Small intestine (tissue), 7 donors: Measurements from ENCODE around the gene VPS13D. TPM values are rescaled to one million over a fixed set of nuclear protein-coding genes. Genes with fewer than 3 reads are reported as not detected.
A peak's percentile ranks its signal among the peaks of the same experiment; 100 is the strongest.
"Not testable (repeated sequence)": the region's sequence is repeated elsewhere in the genome, so short reads cannot be mapped to it uniquely, and the experiment has no call there.

Experiments
- DNase-seq, 2 donors: peaks; one replicate each; pipeline versions ENCODE4 v3.0.0 to v3.0.0-alpha.2; 2013
- FAIRE-seq: peaks from 2 replicates; lab custom pipeline; 2012; peaks lifted over from hg19 to GRCh38; lab: Jason Lieb, UNC
- H3K27ac ChIP-seq, 3 donors: one replicate each; pipeline ENCODE4 v1.5.1; 2013; ENCODE audit warnings: low read length in 2 of 3, mild to moderate bottlenecking in 2 of 3, control low read depth in 1 of 3, inconsistent platforms in 1 of 3, low read depth in 1 of 3, moderate library complexity in 1 of 3
- H3K27me3 ChIP-seq, 3 donors: one replicate each; pipeline ENCODE4 v1.6.1; 2013; ENCODE audit warnings: low read length in 3 of 3, inconsistent platforms in 1 of 3; ENCODE audit not compliant: control insufficient read depth in 3 of 3, insufficient read depth in 3 of 3
- H3K36me3 ChIP-seq, 3 donors: one replicate each; pipeline ENCODE4 v1.6.1; 2013; ENCODE audit warnings: low read length in 3 of 3, inconsistent platforms in 1 of 3, low read depth in 1 of 3, mild to moderate bottlenecking in 1 of 3, moderate library complexity in 1 of 3; ENCODE audit not compliant: control insufficient read depth in 3 of 3, insufficient read depth in 2 of 3
- H3K4me1 ChIP-seq, 3 donors: one replicate each; pipeline ENCODE4 v1.6.1; 2013; ENCODE audit warnings: low read length in 2 of 3, inconsistent platforms in 1 of 3, low read depth in 1 of 3, mild to moderate bottlenecking in 1 of 3, moderate library complexity in 1 of 3; ENCODE audit not compliant: control insufficient read depth in 3 of 3, insufficient read depth in 2 of 3
- H3K4me3 ChIP-seq, 3 donors: one replicate each; pipeline ENCODE4 v1.5.1; 2013; ENCODE audit warnings: low read length in 3 of 3, control low read depth in 1 of 3, inconsistent platforms in 1 of 3, low read depth in 1 of 3, mild to moderate bottlenecking in 1 of 3, moderate library complexity in 1 of 3
- H3K9me3 ChIP-seq, 2 donors: one replicate each; pipeline ENCODE4 v1.6.1; 2013; ENCODE audit warnings: low read depth in 1 of 2, low read length in 1 of 2; ENCODE audit not compliant: control insufficient read depth in 2 of 2, insufficient read depth in 1 of 2
- WGBS, 3 donors: extraction: QIAGEN DNeasy Blood & Tissue Kit; methylation state at CpG; one replicate each; pipeline ENCODE4 v1.1.7; 2013; 5-methylcytosine and 5-hydroxymethylcytosine counted together
- polyA plus RNA-seq, 4 donors: library from polyadenylated mRNA; stranded (reverse) in 3 of 4; unstranded in 1 of 4; fragments of 200-250 nt in 3 of 4; fragments of 120-200 nt in 1 of 4; gene quantifications; one replicate each; pipeline versions ENCODE4 v1.2.1 to v1.2.3, GENCODE V29; 2013
- donor health status: healthy with polysubstance abuse.
- donor health status: control.
- donor health status: control.
- donor health status: Bipolar disorder and iron deficiency.
- donor health status: healthy.

VPS13D gene
- polyA plus RNA-seq, 4 donors: 15.9 to 21.5 (median 17.7) TPM

- WGBS, 3 donors: 88 to 95% (median 92%) methylated on average over 10 of the region's 10 CpGs
- Histone ChIP-seq H3K9me3 (no peaks in the 10 kb centered on the region), H3K27ac (peak overlapping the region in 1 of 3 donors; percentile 60), H3K27me3 (no peaks in the 10 kb centered on the region), H3K4me3 (no peak overlapping the region), H3K36me3 (peaks cover 0 to 2% (median 0%) of the 10 kb centered on the region in 3 donors), H3K4me1 (peaks cover 3 to 54% (median 22%) of the 10 kb centered on the region in 3 donors)
- no peak for DNase-seq
- no peak for FAIRE-seq
Observed at GRCh38 chr1:12450090-12450755, 220.4 kb downstream of the VPS13D start.

DNA sequence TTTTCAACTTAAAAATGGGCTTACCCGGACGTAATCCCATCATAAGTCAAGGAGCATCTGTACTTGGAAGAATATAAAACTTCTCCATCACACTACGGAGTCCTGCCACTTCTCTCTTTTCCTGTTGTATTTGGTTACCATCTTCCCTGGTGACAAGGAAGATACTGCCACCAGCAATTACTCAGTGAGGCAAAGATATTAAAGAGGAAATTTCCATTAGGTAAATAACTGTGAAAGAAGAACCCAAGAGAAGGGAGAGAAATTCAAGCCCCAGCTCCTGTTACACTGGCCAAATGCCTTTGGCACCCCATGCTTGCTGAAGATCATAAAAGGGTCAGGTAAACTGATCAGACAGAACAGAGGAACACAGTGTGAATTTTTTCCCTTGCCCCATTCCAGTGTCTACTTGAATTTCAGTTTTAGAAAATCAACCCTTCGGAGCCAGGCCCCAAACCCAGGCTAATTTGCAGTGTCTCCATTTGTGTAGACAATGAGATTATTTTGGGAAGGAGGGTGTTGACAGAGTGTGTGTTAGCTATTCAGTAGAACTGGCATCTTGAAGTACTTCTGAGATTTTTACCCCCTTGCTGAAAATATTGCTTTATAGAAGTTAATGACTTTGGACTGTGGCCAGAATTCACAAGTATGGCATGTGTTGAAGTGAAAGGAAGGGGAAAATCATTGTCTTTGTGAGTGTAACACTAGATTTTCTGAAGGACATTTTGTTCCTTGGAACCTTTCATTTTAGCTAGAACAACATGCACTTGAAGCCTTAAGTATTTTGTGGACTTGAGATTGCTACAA is 221.1 kb downstream of the VPS13D start:
- H3K27ac ChIP-seq: peak overlapping the region in 1 of 3 donors; percentile 60
- WGBS, 3 donors: 87 to 97% (median 92%) methylated on average over 4 of the region's 4 CpGs
- H3K9me3 ChIP-seq: no peaks in the 10 kb centered on the region
- peaks cover 3 to 54% (median 24%) of the 10 kb centered on the region in 3 donors for H3K4me1 ChIP-seq
- FAIRE-seq (no peak), DNase-seq (peak in 1 of 2 donors; percentile 25)
- H3K4me3 ChIP-seq: no peak overlapping the region
- peaks cover 0 to 3% (median 2%) of the 10 kb centered on the region in 3 donors for H3K36me3 ChIP-seq
- no peaks in the 10 kb centered on the region for H3K27me3 ChIP-seq

- Histone ChIP-seq H3K4me3 (no peak overlapping the region), H3K36me3 (peaks cover 0 to 6% (median 3%) of the 10 kb centered on the region in 3 donors), H3K27ac (no peak overlapping the region), H3K9me3 (no peaks in the 10 kb centered on the region), H3K27me3 (no peaks in the 10 kb centered on the region), H3K4me1 (peaks cover 3 to 54% (median 24%) of the 10 kb centered on the region in 3 donors)
- 92 to 99% (median 96%) methylated on average over 3 of the region's 3 CpGs for WGBS, 3 donors
- DNase-seq (no peak), FAIRE-seq (no peak)
Observed at GRCh38 chr1:12451560-12451900, 221.7 kb downstream of the VPS13D start.

GRCh38 chr1:12452262-12452661 is 222.4 kb downstream of the VPS13D start:
- H3K9me3 ChIP-seq: no peaks in the 10 kb centered on the region
- peaks cover 3 to 49% (median 24%) of the 10 kb centered on the region in 3 donors for H3K4me1 ChIP-seq
- DNase-seq (no peak), FAIRE-seq (no peak)
- no peak overlapping the region for H3K4me3 ChIP-seq
- no peaks in the 10 kb centered on the region for H3K27me3 ChIP-seq
- peak overlapping the region in 1 of 3 donors; percentile 1 for H3K27ac ChIP-seq
- H3K36me3 ChIP-seq: peaks cover 0 to 6% (median 3%) of the 10 kb centered on the region in 3 donors

DNA sequence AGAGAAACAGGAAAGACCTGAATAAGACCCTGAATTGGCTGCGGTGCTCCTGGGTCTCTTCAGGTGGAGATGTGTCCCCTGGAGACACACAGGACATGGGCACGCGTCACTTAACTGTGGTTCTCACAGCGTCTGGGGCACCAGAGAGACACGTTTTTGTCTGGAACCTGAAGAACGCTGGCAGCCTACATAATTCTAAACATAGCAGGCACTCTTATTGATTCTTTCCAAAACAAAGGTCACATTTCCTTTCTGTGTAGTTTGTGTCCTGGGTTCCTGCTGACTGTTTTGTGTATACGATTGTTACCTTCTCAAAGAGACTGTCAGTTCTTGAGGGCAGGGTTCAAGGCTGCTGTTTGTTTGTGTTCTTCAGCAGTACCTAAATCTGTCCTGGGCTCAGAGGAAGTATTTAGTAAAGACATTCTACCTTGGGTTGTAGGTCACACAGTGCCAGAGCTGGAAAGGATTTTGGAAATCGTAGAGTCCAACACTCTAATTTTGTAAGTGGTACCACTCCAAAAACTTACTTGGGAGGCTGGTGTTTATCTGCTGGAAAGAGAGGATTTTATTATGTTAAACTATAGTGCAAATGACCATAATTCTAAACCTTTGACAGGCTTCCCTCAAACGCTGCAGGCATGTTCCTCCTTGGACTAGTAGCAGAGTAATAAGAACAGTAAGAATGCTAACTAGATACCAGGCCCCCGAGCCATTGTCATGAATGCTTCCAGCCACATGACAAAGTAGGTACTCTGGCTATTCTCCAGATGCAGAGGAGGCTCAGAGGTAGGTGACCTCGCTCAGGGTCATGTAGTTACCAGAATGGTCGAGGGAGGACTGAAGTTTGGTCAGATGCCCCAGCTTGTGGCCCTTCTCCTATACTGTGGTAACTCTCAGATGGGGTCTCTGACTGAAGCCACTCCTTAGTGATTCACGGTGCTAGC is 223.8 kb downstream of the VPS13D start:
- WGBS, 3 donors: 39 to 60% (median 51%) methylated on average over 13 of the region's 13 CpGs
- FAIRE-seq (no peak), DNase-seq (peak; percentile 38 to 43)
- peaks cover 2 to 8% (median 3%) of the 10 kb centered on the region in 3 donors for H3K36me3 ChIP-seq
- H3K4me3 ChIP-seq: no peak overlapping the region
- no peaks in the 10 kb centered on the region for H3K9me3 ChIP-seq
- peak overlapping the region in 2 of 3 donors; percentile 43 to 51 for H3K27ac ChIP-seq
- H3K27me3 ChIP-seq: no peaks in the 10 kb centered on the region
- H3K4me1 ChIP-seq: peaks cover 3 to 43% (median 20%) of the 10 kb centered on the region in 3 donors

DNA sequence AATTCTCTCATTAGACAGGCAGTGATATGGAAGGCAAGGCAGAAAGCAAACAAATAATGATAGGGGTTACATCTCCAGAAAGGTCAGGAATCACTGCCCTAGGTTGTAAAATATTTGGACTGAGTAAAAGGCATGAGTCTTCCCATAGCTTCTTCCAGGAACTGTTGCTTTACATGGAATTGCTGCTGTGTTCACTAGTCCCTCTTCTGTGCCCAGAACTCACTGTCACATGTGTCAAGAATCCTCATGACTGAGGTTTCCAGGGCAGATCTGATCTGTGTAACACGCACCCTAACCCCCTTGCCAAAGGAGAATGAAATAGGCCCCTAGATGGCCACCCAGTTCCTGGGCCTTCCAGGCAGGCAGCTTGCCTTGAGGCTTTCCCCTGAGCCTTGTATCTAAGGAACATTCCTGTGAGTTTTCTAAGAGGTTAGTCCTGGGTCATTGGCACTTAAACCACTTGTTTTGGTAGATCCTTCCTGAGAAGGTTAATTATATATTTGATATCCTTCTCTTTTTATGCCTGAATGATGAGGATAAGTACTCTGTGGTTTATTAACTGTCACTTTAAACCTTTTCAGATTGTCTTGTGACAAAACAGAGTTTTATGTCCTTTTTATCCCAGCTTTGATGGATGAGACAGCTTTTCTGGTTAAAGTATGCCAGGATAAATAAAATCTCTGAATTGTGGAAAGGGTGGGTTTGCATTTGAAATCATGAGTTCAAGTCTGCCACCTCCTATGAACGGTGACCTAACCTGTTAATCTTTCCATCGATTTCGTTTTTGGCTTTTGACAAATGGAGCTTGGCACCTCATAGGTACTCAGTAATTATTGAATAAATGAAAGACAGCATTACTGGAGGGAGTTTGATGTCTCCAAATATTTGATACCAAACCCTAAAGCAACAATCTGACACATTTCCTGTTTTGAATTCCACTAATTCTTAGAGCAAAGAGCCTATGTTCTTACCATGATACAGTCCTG is 224.9 kb downstream of the VPS13D start:
- Histone ChIP-seq H3K9me3 (no peaks in the 10 kb centered on the region), H3K4me1 (peaks cover 3 to 38% (median 14%) of the 10 kb centered on the region in 3 donors), H3K36me3 (peaks cover 3 to 10% (median 4%) of the 10 kb centered on the region in 3 donors), H3K27me3 (no peaks in the 10 kb centered on the region), H3K4me3 (no peak overlapping the region), H3K27ac (peak overlapping the region in 1 of 3 donors; percentile 43)
- no peak for FAIRE-seq
- 77 to 94% (median 91%) methylated on average over 4 of the region's 4 CpGs for WGBS, 3 donors
- DNase-seq: no peak

- not testable (repeated sequence) for DNase-seq, H3K27me3 ChIP-seq, H3K9me3 ChIP-seq, H3K4me3 ChIP-seq, H3K27ac ChIP-seq, FAIRE-seq
- 97 to 99% (median 99%) methylated on average over 7 of the region's 7 CpGs for WGBS, 3 donors
- Histone ChIP-seq H3K4me1 (peaks cover 3 to 35% (median 16%) of the 10 kb centered on the region in 3 donors), H3K36me3 (peaks cover 4 to 16% (median 6%) of the 10 kb centered on the region in 3 donors)
Observed at GRCh38 chr1:12456081-12456480, 226.3 kb downstream of the VPS13D start.
